A549 (cell line): ENCODE measurements around the gene HS3ST1. TPM values are rescaled to one million over a fixed set of nuclear protein-coding genes. Genes with fewer than 3 reads are reported as not detected.

ENCODE experiments used
- ATAC-seq, 2 experiments: fragments of 200-7000 bp in 1 of 2; fragments of >200 bp in 1 of 2; cut with Nextera tagmentation in 1 of 2; cut with Tn5 transposase in 1 of 2; 3 replicates each; pipeline versions ENCODE4 v1.8.0 to v1.9.1; 2018 to 2020; ENCODE audit warnings: mild to moderate bottlenecking in 1 of 2, moderate library complexity in 1 of 2
- CTCF ChIA-PET: fragments of 300-600 bp; sonication (Branson Sonifier 250); formaldehyde crosslinking; extraction: SDS; loops from one replicate; lab custom pipeline; 2021; ENCODE audit warnings: antibody characterized with exemption, inconsistent platforms; lab: Yijun Ruan, JAX
- POLR2A ChIA-PET: fragments of 350-600 bp; formaldehyde crosslinking; extraction: SDS; loops from one replicate; lab custom pipeline; 2021; ENCODE audit warnings: antibody characterized with exemption, inconsistent platforms; lab: Yijun Ruan, JAX
- DNase-seq, 2 experiments: peaks; one replicate each; pipeline versions ENCODE4 v3.0.0 to v3.0.0-alpha.2; 2011 to 2016; ENCODE audit warnings: low read depth in 1 of 2, low spot score in 1 of 2
- FAIRE-seq: peaks from 2 replicates; lab custom pipeline; 2011; peaks lifted over from hg19 to GRCh38; lab: Jason Lieb, UNC
- H3K27ac ChIP-seq, 2 experiments: fragments of >200 bp; sonication (Bioruptor Twin); formaldehyde crosslinking; 3 replicates each; pipeline ENCODE4 v1.5.1; 2016 to 2017
- H3K4me1 ChIP-seq: fragments of >200 bp; sonication (Bioruptor Twin); formaldehyde crosslinking; 3 replicates; pipeline ENCODE4 v1.6.1; 2016
- H3K4me2 ChIP-seq: fragments of >200 bp; sonication (Bioruptor Twin); formaldehyde crosslinking; 3 replicates; pipeline ENCODE4 v1.6.1; 2016
- H3K4me3 ChIP-seq: fragments of >200 bp; sonication (Bioruptor Twin); formaldehyde crosslinking; 3 replicates; pipeline ENCODE4 v1.5.1; 2016
- H3K9me3 ChIP-seq: fragments of >200 bp; sonication (Bioruptor Twin); formaldehyde crosslinking; 3 replicates; pipeline ENCODE4 v1.6.1; 2016
- CBX8 ChIP-seq: fragments of 200-600 bp; sonication (generic); IDR thresholded peaks from 2 replicates; pipeline ENCODE4 v1.6.1; 2016
- EHMT2 ChIP-seq: fragments of 200-600 bp; sonication (generic); IDR thresholded peaks from 2 replicates; pipeline ENCODE4 v1.6.1; 2016; ENCODE audit warnings: antibody characterized with exemption, low read depth, mild to moderate bottlenecking, moderate library complexity
- ESRRA ChIP-seq: fragments of 150-350 bp; IDR thresholded peaks from 2 replicates; pipeline ENCODE4 v1.6.1; 2014; ENCODE audit warnings: mild to moderate bottlenecking, low read length, borderline replicate concordance
- FOSB ChIP-seq: fragments of 250-450 bp; sonication (Bioruptor Pico); IDR thresholded peaks from 2 replicates; pipeline ENCODE4 v1.5.0; 2020; ENCODE audit warnings: mild to moderate bottlenecking, moderate library complexity
- FOXS1 ChIP-seq: fragments of 250-450 bp; sonication (Bioruptor Pico); IDR thresholded peaks from 2 replicates; pipeline ENCODE4 v1.5.0; 2020; ENCODE audit warnings: mild to moderate bottlenecking, moderate library complexity
- GATA3 ChIP-seq: IDR thresholded peaks from 2 replicates; pipeline ENCODE4 v1.6.1; 2012; ENCODE audit warnings: borderline replicate concordance
- HOXA7 ChIP-seq: fragments of 250-450 bp; sonication (Bioruptor Pico); IDR thresholded peaks from 2 replicates; pipeline ENCODE4 v1.5.0; 2020; ENCODE audit warnings: mild to moderate bottlenecking, moderate library complexity
- HOXB13 ChIP-seq: fragments of 250-450 bp; sonication (Bioruptor Pico); IDR thresholded peaks from 2 replicates; pipeline ENCODE4 v1.5.0; 2020; ENCODE audit warnings: low read depth, mild to moderate bottlenecking, moderate library complexity
- JUN ChIP-seq, 2 experiments: fragments of >200 bp; sonication (Bioruptor Twin); formaldehyde crosslinking; IDR thresholded peaks; 2 replicates in 1 of 2; 3 replicates in 1 of 2; pipeline ENCODE4 v1.6.1; 2016 to 2017
- MAFK ChIP-seq: fragments of 450-650 bp; IDR thresholded peaks from 2 replicates; pipeline ENCODE4 v1.6.1; 2014; ENCODE audit not compliant: partially characterized antibody
- NFE2L2 ChIP-seq: fragments of 150-350 bp; conservative IDR thresholded peaks from 2 replicates; pipeline ENCODE4 v1.6.1; 2014; ENCODE audit warnings: low read length
- NPAS2 ChIP-seq: fragments of 250-450 bp; sonication (Bioruptor Pico); IDR thresholded peaks from 2 replicates; pipeline ENCODE4 v1.8.0; 2022; ENCODE audit warnings: mild to moderate bottlenecking, moderate library complexity, borderline replicate concordance
- NR3C1 ChIP-seq: fragments of >200 bp; sonication (Bioruptor Twin); formaldehyde crosslinking; IDR thresholded peaks from 3 replicates; pipeline ENCODE4 v1.6.1; 2017
- RAD21 ChIP-seq, 2 experiments: fragments of >200 bp in 1 of 2; sonication (Bioruptor Twin) in 1 of 2; formaldehyde crosslinking in 1 of 2; IDR thresholded peaks in 1 of 2; conservative IDR thresholded peaks in 1 of 2; 2 replicates in 1 of 2; 3 replicates in 1 of 2; pipeline ENCODE4 v1.6.1; 2012 to 2018; ENCODE audit warnings: inconsistent platforms in 1 of 2
- RARB ChIP-seq: fragments of 250-450 bp; sonication (Bioruptor Pico); IDR thresholded peaks from 2 replicates; pipeline ENCODE4 v1.8.0; 2021; ENCODE audit warnings: mild to moderate bottlenecking, moderate library complexity
- RCOR1 ChIP-seq: fragments of 150-350 bp; IDR thresholded peaks from 2 replicates; pipeline ENCODE4 v1.6.1; 2014; ENCODE audit warnings: antibody characterized with exemption, low read length, low read depth
- RFX5 ChIP-seq: fragments of 450-650 bp; IDR thresholded peaks from 2 replicates; pipeline ENCODE4 v1.7.1; 2014; ENCODE audit warnings: antibody characterized with exemption, mild to moderate bottlenecking, moderate library complexity
- RNF2 ChIP-seq: fragments of 200-600 bp; sonication (generic); IDR thresholded peaks from 2 replicates; pipeline ENCODE4 v1.6.1; 2016; ENCODE audit warnings: low read depth, mild to moderate bottlenecking, antibody characterized with exemption, moderate library complexity, borderline replicate concordance
- ZSCAN20 ChIP-seq: fragments of 250-450 bp; sonication (Bioruptor Pico); IDR thresholded peaks from 2 replicates; pipeline ENCODE4 v1.8.0; 2022; ENCODE audit warnings: mild to moderate bottlenecking, moderate library complexity
- WGBS: methylation state at CpG from one replicate; pipeline ENCODE4 v1.1.6; 2017; ENCODE audit errors: missing lambda C conversion rate; 5-methylcytosine and 5-hydroxymethylcytosine counted together
- polyA plus RNA-seq, 4 experiments: library from polyadenylated mRNA; depleted of rRNA in 3 of 4; stranded (reverse); fragments of >200 nt; fragmentation: RNase III in 1 of 4; extraction: RNeasy Plus Mini Kit Qiagen cat#74134 plus additional on column Dnase treatment in 1 of 4; gene quantifications; 2 replicates in 3 of 4; 3 replicates in 1 of 4; pipeline ENCODE4 v1.2.3, GENCODE V29; 2011 to 2017
- TF ChIP-seq, protein P1 (sequence below): IDR thresholded peaks from 2 replicates; pipeline ENCODE4 v1.6.1; 2012
- TF ChIP-seq, protein P2 (sequence below): fragments of 200-600 bp; sonication (generic); IDR thresholded peaks from 2 replicates; pipeline ENCODE4 v1.6.1; 2016; ENCODE audit warnings: antibody characterized with exemption, mild to moderate bottlenecking, moderate library complexity
- TF ChIP-seq, protein P3 (sequence below): fragments of 250-450 bp; sonication (Bioruptor Pico); IDR thresholded peaks from 2 replicates; pipeline ENCODE4 v1.5.0; 2021; ENCODE audit warnings: mild to moderate bottlenecking, moderate library complexity, borderline replicate concordance
- TF ChIP-seq, protein P4 (sequence below): fragments of >200 bp; sonication (Bioruptor Twin); formaldehyde crosslinking; IDR thresholded peaks from 3 replicates; pipeline ENCODE4 v1.6.1; 2016

Gene HS3ST1
- polyA plus RNA-seq, 2 of the 4 experiments (the other 2 are of a cell fraction) = 0.13 to 0.19 TPM

DNA sequence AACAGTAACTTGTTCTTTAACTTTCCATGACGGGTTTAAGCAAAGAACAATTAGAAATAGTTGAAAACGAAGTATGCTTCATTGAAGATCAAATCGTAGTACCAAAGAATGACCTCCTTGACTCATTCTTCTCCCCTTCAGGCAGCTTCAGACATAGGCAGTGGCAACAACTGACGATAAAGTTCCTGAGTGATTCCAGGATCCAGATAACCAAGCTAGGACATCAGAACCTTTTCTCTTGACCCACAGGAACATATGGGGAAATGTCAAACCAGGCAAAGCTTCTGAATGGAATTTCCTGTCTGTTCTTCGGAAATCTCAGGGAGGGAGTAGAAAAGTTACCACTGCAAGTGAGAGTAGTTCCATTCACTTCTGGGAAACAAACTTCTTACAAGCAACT is 74.2 kb downstream of the HS3ST1 start:
- Histone ChIP-seq H3K4me1 (no peaks in the 10 kb centered on the region), H3K9me3 (no peaks in the 10 kb centered on the region), H3K27ac (no peak overlapping the region), H3K4me2 (no peak overlapping the region), H3K4me3 (no peak overlapping the region)
- no peak for DNase-seq
- CTCF ChIA-PET = no interaction called here
- no peak for ATAC-seq
- TF ChIP-seq HOXB13 (CRISPR knock-in tag) = no peak
- no peak for TF ChIP-seq ZSCAN20 (CRISPR knock-in tag)
- TF ChIP-seq JUN (IDR thresholded peaks at IDR 0.05) = no peak
- no peak for TF ChIP-seq GATA3
- no peak for TF ChIP-seq EHMT2
- no peak for TF ChIP-seq RFX5
- TF ChIP-seq NR3C1 = no peak
- TF ChIP-seq FOXS1 (CRISPR knock-in tag) = no peak
- no peak for TF ChIP-seq CBX8
- TF ChIP-seq NFE2L2 = no peak
- POLR2A ChIA-PET = no interaction called here
- 19% methylated on average over 5 of the region's 5 CpGs for WGBS
- no peak for FAIRE-seq

DNA sequence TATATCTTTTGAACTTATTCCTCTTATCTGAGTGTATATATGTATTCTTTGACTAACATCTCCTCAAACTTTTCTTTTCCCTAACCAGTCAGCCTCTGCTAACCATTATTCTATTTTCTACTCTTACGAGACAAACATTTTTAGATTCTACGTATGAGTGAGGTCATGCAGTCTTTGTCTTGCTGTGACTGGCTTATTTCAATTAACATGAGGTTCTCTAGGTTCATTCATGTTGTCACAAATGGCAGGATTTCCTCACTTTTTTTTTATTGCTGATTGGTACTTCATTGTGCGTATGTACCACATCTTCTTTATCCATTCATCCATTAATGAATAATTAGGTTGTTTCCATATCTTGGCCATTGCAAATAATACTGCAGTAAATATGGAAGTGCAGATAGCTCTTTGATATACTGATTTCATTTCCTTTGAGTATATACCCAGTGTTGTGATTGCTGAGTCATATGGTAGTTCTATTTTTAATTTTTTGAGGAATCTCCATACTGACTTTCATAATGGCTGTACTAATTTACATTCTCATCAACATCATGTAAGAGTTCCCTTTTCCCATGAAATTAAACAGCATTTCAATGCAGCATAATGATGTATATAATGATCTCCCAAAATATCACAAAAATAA is 80.1 kb downstream of the HS3ST1 start:
- H3K4me1 ChIP-seq = no peaks in the 10 kb centered on the region
- TF ChIP-seq, protein P1, sequence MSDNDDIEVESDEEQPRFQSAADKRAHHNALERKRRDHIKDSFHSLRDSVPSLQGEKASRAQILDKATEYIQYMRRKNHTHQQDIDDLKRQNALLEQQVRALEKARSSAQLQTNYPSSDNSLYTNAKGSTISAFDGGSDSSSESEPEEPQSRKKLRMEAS = no peak
- TF ChIP-seq, protein P2, sequence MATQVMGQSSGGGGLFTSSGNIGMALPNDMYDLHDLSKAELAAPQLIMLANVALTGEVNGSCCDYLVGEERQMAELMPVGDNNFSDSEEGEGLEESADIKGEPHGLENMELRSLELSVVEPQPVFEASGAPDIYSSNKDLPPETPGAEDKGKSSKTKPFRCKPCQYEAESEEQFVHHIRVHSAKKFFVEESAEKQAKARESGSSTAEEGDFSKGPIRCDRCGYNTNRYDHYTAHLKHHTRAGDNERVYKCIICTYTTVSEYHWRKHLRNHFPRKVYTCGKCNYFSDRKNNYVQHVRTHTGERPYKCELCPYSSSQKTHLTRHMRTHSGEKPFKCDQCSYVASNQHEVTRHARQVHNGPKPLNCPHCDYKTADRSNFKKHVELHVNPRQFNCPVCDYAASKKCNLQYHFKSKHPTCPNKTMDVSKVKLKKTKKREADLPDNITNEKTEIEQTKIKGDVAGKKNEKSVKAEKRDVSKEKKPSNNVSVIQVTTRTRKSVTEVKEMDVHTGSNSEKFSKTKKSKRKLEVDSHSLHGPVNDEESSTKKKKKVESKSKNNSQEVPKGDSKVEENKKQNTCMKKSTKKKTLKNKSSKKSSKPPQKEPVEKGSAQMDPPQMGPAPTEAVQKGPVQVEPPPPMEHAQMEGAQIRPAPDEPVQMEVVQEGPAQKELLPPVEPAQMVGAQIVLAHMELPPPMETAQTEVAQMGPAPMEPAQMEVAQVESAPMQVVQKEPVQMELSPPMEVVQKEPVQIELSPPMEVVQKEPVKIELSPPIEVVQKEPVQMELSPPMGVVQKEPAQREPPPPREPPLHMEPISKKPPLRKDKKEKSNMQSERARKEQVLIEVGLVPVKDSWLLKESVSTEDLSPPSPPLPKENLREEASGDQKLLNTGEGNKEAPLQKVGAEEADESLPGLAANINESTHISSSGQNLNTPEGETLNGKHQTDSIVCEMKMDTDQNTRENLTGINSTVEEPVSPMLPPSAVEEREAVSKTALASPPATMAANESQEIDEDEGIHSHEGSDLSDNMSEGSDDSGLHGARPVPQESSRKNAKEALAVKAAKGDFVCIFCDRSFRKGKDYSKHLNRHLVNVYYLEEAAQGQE = no peak
- TF ChIP-seq, protein P3, sequence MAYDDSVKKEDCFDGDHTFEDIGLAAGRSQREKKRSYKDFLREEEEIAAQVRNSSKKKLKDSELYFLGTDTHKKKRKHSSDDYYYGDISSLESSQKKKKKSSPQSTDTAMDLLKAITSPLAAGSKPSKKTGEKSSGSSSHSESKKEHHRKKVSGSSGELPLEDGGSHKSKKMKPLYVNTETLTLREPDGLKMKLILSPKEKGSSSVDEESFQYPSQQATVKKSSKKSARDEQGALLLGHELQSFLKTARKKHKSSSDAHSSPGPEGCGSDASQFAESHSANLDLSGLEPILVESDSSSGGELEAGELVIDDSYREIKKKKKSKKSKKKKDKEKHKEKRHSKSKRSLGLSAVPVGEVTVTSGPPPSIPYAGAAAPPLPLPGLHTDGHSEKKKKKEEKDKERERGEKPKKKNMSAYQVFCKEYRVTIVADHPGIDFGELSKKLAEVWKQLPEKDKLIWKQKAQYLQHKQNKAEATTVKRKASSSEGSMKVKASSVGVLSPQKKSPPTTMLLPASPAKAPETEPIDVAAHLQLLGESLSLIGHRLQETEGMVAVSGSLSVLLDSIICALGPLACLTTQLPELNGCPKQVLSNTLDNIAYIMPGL (CRISPR knock-in tag) = no peak
- TF ChIP-seq RFX5 = no peak
- no peak for TF ChIP-seq GATA3
- TF ChIP-seq MAFK = no peak
- TF ChIP-seq EHMT2 = no peak
- TF ChIP-seq, protein P4, sequence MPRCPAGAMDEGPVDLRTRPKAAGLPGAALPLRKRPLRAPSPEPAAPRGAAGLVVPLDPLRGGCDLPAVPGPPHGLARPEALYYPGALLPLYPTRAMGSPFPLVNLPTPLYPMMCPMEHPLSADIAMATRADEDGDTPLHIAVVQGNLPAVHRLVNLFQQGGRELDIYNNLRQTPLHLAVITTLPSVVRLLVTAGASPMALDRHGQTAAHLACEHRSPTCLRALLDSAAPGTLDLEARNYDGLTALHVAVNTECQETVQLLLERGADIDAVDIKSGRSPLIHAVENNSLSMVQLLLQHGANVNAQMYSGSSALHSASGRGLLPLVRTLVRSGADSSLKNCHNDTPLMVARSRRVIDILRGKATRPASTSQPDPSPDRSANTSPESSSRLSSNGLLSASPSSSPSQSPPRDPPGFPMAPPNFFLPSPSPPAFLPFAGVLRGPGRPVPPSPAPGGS = no peak
- no peak for TF ChIP-seq RAD21 (conservative IDR thresholded peaks at IDR 0.05 in 1 of 2, IDR thresholded peaks at IDR 0.05 in 1 of 2)
- TF ChIP-seq HOXA7 = no peak
- TF ChIP-seq NPAS2 (CRISPR knock-in tag) = no peak
- no peak for TF ChIP-seq RARB (CRISPR knock-in tag)
- TF ChIP-seq JUN (IDR thresholded peaks at IDR 0.05) = no peak
- no peak for TF ChIP-seq NFE2L2
- TF ChIP-seq ESRRA = no peak
- TF ChIP-seq RNF2 = no peak
- no peak for TF ChIP-seq FOSB (CRISPR knock-in tag)
- TF ChIP-seq RCOR1 = no peak
- ATAC-seq (no peak), DNase-seq (no peak), FAIRE-seq (no peak)
- 76% methylated on average over 3 of the region's 3 CpGs for WGBS
- no peak overlapping the region for H3K27ac ChIP-seq
- no peaks in the 10 kb centered on the region for H3K9me3 ChIP-seq
- ChIA-PET CTCF (no interaction called here), POLR2A (no interaction called here)
- no peak overlapping the region for H3K4me3 ChIP-seq
- H3K4me2 ChIP-seq = no peak overlapping the region
